Esophagus muscularis mucosa (tissue), 4 donors: ENCODE measurements around the gene SSR3. TPM values are rescaled to one million over a fixed set of nuclear protein-coding genes. Genes with fewer than 3 reads are reported as not detected.
"Not testable (repeated sequence)": the region's sequence is repeated elsewhere in the genome, so short reads cannot be mapped to it uniquely, and the experiment has no call there.

Source experiments
- DNase-seq: peaks from one replicate; pipeline ENCODE4 v3.0.0-alpha.2; 2017; ENCODE audit errors: extremely low spot score
- H3K27ac ChIP-seq, 4 donors: fragments of 200-600 bp; sonication (generic); replicated peaks in 1 of 4; 1 replicate in 3 of 4; 2 replicates in 1 of 4; pipeline ENCODE4 v1.5.1; 2016 to 2019; ENCODE audit warnings: mild to moderate bottlenecking in 1 of 4
- H3K27me3 ChIP-seq, 4 donors: fragments of 200-600 bp; sonication (generic); one replicate each; pipeline versions ENCODE4 v1.5.1 to v1.6.0; 2016 to 2019
- H3K36me3 ChIP-seq, 4 donors: fragments of 200-600 bp; sonication (generic); one replicate each; pipeline ENCODE4 v1.5.1; 2016 to 2019
- H3K4me1 ChIP-seq, 4 donors: fragments of 200-600 bp; sonication (generic); one replicate each; pipeline ENCODE4 v1.5.1; 2016 to 2019
- H3K4me3 ChIP-seq, 4 donors: fragments of 200-600 bp; sonication (generic); 1 replicate in 2 of 4; 2 replicates in 2 of 4; pipeline ENCODE4 v1.5.1; 2016 to 2019; ENCODE audit warnings: mild to moderate bottlenecking in 4 of 4, moderate library complexity in 1 of 4
- H3K9me3 ChIP-seq, 4 donors: fragments of 200-600 bp; sonication (generic); 1 replicate in 3 of 4; 2 replicates in 1 of 4; pipeline ENCODE4 v1.5.1; 2016 to 2019
- EP300 ChIP-seq: sonication (generic); formaldehyde crosslinking; IDR thresholded peaks from one replicate; pipeline ENCODE4 v1.6.1; 2017; ENCODE audit warnings: antibody characterized with exemption
- POLR2A ChIP-seq: fragments of 450-650 bp; IDR thresholded peaks from one replicate; pipeline ENCODE4 v1.6.1; 2017; ENCODE audit warnings: antibody characterized with exemption, moderate library complexity, mild to moderate bottlenecking, low read depth
- POLR2AphosphoS5 ChIP-seq, 2 donors: sonication (generic); formaldehyde crosslinking; IDR thresholded peaks; one replicate each; pipeline ENCODE4 v1.6.1; 2017; ENCODE audit warnings: antibody characterized with exemption in 2 of 2
- WGBS: methylation state at CpG from one replicate; pipeline ENCODE4 v1.1.5; 2018; 5-methylcytosine and 5-hydroxymethylcytosine counted together
- intact Hi-C: fragments of 100-400 bp; cut with DNase I; formaldehyde crosslinking; loops from one replicate; pipeline ENCODE4 v1.15.1; 2023
- total RNA-seq, 4 donors: library from RNA; depleted of rRNA; stranded (reverse); fragments of >200 nt; gene quantifications; one replicate each; pipeline versions ENCODE4 v1.1.0 to v1.2.1, GENCODE V29; 2016
- TF ChIP-seq, protein P1 (sequence below), 3 experiments: fragments of 200-600 bp in 2 of 3; fragments of 450-650 bp in 1 of 3; sonication (generic) in 2 of 3; IDR thresholded peaks; one replicate each; pipeline ENCODE4 v1.5.1; 2017 to 2019; ENCODE audit warnings: antibody characterized with exemption in 3 of 3, mild to moderate bottlenecking in 2 of 3, moderate library complexity in 1 of 3

Gene SSR3
- total RNA-seq, 4 donors from 2014 or later = 170 to 211 (median 207) TPM

DNA sequence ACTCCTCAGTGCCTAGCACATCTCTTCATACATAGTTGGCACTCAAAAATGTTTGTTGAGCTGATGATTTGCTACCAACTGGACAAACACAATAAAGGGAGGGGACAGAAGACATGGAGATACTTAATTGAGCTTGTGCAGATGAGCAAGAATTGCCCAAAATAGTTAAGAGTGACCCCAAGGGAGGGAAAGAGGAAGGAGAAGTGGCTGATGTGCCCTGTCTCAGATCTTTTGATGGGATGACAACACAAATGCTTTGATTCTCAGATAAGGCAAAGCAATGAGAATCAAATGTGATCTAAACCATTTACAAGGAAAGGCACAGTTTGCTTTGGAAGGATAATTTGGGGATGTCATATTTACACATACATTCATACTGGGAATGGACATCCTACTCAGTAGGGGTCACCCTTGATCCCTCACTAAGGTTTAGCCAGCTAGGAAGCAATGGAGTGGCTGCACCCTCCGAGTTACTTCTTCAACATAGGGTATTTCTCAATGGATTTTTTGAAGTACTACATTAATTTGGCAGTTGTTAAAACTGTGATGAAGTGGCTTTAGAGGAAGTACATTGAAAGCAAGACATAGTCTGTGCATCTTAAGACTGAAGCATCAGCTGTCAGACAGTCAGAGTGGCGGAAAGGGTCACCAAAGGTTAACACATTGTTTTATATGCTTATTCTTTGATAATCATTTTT, 21.9 kb upstream of the SSR3 start:
- intact Hi-C loops = no loop called here
- H3K9me3 ChIP-seq = no peaks in the 10 kb centered on the region
- WGBS = 83% methylated on average over 2 of the region's 2 CpGs
- TF ChIP-seq POLR2AphosphoS5 (IDR thresholded peaks at IDR 0.05) (no peak), POLR2A (no peak), EP300 (no peak)
- TF ChIP-seq, protein P1, sequence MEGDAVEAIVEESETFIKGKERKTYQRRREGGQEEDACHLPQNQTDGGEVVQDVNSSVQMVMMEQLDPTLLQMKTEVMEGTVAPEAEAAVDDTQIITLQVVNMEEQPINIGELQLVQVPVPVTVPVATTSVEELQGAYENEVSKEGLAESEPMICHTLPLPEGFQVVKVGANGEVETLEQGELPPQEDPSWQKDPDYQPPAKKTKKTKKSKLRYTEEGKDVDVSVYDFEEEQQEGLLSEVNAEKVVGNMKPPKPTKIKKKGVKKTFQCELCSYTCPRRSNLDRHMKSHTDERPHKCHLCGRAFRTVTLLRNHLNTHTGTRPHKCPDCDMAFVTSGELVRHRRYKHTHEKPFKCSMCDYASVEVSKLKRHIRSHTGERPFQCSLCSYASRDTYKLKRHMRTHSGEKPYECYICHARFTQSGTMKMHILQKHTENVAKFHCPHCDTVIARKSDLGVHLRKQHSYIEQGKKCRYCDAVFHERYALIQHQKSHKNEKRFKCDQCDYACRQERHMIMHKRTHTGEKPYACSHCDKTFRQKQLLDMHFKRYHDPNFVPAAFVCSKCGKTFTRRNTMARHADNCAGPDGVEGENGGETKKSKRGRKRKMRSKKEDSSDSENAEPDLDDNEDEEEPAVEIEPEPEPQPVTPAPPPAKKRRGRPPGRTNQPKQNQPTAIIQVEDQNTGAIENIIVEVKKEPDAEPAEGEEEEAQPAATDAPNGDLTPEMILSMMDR (IDR thresholded peaks at IDR 0.05) = no peak
- no peak for DNase-seq
- no peaks in the 10 kb centered on the region for H3K4me1 ChIP-seq
- no peak overlapping the region for H3K27ac ChIP-seq
- no peaks in the 10 kb centered on the region for H3K36me3 ChIP-seq
- no peak overlapping the region for H3K4me3 ChIP-seq
- H3K27me3 ChIP-seq = no peaks in the 10 kb centered on the region

DNA sequence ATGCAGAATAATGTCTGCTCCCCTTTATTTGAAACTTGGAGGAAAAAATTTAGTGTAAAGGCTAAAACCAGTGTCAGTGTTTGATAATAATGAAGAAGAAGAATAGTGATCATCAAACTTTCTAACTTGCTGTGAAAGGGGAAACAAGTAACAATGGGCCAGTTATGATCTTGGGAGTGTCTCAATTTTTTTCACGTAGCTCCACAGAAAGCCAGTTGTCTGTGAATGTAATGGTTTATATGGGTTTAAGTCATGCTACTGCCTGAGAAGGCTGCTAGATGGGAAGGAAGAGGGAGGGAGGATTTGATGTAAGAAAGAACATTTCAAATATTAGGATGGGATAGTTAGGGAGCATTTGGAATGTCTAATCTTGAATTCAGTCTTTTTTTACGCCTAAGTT, 21.1 kb upstream of the SSR3 start:
- Histone ChIP-seq H3K27me3 (no peaks in the 10 kb centered on the region), H3K27ac (no peak overlapping the region), H3K4me1 (no peaks in the 10 kb centered on the region), H3K9me3 (no peaks in the 10 kb centered on the region), H3K36me3 (no peaks in the 10 kb centered on the region), H3K4me3 (no peak overlapping the region)
- 78% methylated on average over 2 of the region's 2 CpGs for WGBS
- TF ChIP-seq POLR2A = no peak
- no peak for TF ChIP-seq EP300
- no peak for TF ChIP-seq POLR2AphosphoS5 (IDR thresholded peaks at IDR 0.05)
- TF ChIP-seq, protein P1 (IDR thresholded peaks at IDR 0.05) = no peak
- intact Hi-C loops = no loop called here
- DNase-seq = no peak

DNA sequence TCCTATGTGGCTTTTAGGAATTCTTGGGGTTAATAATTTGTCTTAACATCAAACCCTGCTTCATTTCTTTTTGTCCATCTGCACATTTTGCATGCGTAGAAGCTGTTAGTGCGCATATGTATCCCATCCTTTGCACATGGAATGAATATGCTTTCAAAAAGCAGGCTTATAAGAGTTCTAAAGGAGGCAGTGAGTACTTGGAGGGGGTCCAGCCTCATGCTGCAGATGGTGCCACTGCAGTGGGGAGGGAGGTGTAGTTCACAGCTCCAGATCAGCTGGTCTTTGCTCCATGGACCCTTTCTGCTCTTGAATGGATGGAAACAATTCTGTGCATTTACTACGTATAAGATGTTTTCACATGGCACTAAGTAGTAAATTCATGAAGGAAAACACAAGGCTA, 20.7 kb upstream of the SSR3 start:
- TF ChIP-seq POLR2AphosphoS5 (IDR thresholded peaks at IDR 0.05) (no peak), POLR2A (no peak), EP300 (no peak)
- TF ChIP-seq, protein P1 (IDR thresholded peaks at IDR 0.05) = no peak
- Histone ChIP-seq H3K36me3 (no peaks in the 10 kb centered on the region), H3K27ac (no peak overlapping the region), H3K9me3 (no peaks in the 10 kb centered on the region), H3K4me1 (no peaks in the 10 kb centered on the region), H3K27me3 (no peaks in the 10 kb centered on the region), H3K4me3 (no peak overlapping the region)
- WGBS = 87% methylated on average over 3 of the region's 3 CpGs
- intact Hi-C loops = no loop called here
- DNase-seq = no peak

DNA sequence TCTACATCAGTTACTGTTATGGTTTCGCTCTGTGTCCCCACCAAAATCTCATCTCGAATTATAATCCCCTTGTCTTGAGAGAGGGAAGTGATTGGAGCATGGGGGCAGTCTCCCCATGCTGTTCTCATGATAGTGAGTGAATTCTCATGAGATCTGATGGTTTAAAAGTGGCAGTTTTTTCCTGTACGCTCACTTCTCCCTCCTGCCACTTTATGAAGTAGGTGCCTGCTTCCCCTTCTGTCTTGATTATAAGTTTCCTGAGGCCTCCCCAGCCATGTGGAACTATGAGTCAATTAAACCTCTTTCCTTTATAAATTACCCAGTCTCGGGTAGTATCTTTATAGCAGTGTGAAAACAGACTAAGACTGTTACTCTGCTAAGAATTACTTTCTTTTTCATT, 15.0 kb upstream of the SSR3 start:
- 85% methylated on average over 4 of the region's 4 CpGs for WGBS
- H3K4me3 ChIP-seq, H3K4me1 ChIP-seq, H3K9me3 ChIP-seq, H3K36me3 ChIP-seq, DNase-seq, intact Hi-C loops, H3K27me3 ChIP-seq, H3K27ac ChIP-seq: not testable (repeated sequence)

DNA sequence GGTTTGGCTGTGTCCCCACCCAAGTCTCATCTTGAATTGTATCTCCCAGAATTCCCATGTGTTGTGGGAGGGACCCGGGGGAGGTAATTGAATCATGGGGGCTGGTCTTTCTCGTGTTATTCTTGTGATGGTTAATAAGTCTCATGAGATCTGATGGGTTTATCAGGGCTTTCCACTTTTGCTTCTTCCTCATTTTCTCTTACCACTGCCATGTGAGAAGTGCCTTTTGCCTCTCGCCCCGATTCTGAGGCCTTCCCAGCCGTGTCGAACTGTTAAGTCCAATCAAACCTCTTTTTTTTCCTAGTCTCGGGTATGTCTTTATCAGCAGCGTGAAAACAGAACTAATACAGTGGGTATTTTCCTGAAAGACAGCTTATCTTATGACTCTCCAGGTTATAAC, 14.1 kb upstream of the SSR3 start:
- DNase-seq, H3K36me3 ChIP-seq, H3K9me3 ChIP-seq, H3K4me1 ChIP-seq, H3K27me3 ChIP-seq, intact Hi-C loops, H3K4me3 ChIP-seq, H3K27ac ChIP-seq: not testable (repeated sequence)
- WGBS = 91% methylated on average over 8 of the region's 8 CpGs
